NOMO-1 treated with DMSO at 0.1 percent for 48 hours (cell line): ENCODE results near the gene LSMEM2.

Experiments used
- DNase-seq: peaks from one replicate; lab custom pipeline; 2025; ENCODE audit not compliant: unreplicated experiment; lab: John Stamatoyannopoulos, UW

LSMEM2 gene

DNA sequence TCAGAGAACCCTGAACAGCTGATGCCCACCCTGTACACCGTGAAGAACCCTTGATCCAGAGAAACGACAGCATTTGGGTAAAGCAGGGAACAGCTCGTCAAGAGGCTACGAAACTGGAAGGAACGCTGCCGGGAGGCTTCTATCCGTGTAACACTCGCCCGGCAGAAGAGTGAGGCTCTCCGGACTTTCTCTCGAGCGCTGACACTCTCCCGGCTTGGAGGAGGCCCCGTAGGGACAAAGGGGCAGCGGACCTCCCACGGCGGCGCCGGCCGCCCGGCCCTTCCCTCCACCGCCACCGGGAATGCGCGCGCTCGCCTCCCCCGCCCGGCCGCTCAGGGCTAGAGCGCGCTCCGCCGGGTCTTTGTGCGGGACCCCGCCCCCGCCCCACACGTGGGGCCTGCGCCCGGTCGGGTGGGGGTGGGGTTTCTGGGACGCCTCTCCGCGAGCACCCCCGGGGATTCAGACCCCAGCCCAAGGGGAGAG, 42.0 kb downstream of the LSMEM2 start:
- peak; percentile 28 for DNase-seq

DNA sequence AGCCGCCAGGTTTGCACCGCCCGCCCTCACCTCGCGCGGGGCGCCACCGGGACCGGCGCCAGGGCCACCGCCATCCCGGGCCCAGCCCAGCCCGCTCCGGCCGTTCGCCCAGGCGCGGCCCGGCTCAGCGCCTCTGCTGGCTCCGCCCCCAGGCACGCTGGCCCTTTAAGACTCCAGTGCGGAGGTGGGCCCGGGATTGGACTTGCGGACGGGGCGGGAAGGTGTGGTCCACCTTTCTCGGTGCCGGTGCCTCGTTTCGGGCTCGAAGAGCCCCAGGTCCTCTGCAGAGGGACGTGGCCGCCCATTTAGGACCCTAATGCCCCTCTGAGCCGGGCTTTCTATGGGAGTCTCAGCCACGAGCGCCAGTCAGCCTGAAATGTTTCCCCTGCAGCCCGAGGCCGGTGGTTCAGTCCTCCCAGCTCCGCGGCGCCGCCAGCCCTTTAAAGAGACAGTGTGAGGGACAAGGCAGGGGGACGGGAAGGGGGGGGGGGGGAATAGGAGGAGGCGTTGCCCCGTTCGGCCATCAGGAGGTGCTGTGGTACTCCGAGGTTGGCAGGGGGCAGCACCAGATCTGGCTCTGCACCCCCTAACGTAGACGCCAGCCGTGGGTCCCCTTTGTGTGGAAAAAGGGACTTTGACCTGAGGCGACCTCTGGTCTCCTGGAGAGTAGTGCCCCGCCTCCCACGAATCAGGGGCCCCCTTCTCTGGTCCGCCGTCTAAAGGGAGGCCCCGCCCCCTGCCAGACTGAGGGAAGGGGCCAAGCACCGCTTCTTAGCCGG, 42.6 kb downstream of the LSMEM2 start:
- DNase-seq: peak; percentile 85

DNA sequence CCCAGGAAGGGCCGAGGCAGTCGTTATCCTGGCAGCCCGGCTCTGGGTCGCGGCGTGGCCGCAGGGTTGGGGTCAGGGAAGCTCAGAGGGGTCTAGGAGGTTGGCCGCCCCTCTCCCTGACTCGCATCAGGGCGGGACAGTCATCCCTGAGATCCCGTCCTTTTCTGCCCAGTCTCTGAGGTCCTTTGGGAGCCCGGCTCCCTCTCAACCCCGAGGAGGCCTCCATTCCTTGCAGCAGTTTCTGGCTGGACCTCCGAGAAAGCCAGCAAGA, 43.2 kb downstream of the LSMEM2 start:
- DNase-seq: no peak

DNA sequence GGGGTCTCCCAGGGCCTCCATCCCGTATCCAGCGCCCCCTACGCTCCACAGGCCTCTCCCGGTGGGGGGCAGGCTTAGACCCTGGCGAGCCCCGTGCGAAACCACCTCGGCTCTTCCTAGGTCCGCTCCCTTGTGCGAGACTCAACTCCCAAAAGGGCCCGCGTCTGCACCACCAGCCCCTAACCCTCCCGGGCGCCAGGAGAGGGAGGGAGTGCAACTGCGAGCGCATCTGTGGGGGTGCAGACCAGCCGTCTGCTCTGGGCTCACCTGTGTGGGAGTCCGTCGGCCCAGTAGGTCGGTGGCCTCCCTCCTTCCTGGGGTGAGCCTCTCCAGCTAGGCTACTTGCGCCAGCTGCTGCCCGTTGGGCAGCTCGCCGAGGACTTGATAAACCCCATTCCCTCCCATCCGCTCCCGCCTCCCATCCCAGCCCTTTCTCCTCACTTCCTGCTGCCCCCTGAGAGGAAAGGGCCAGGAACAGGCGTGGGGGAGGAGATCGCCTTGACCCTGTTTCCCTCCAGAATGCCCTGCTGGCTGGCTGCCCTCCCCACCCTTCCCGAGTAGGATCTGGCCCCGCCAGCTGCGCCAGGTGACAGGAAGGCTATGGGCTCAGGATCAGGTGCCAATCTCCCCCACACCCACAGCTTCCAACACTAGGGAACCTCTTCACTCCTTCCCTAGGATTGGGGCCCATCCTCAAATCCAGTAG, 43.7 kb downstream of the LSMEM2 start, which contains the start of gene HYAL2:
TSS of gene HYAL2 (minus strand) at position 360 of the 706 bp plus-strand sequence. CDS start 2,256 bp downstream, outside the sequence.
- no peak for DNase-seq

DNA sequence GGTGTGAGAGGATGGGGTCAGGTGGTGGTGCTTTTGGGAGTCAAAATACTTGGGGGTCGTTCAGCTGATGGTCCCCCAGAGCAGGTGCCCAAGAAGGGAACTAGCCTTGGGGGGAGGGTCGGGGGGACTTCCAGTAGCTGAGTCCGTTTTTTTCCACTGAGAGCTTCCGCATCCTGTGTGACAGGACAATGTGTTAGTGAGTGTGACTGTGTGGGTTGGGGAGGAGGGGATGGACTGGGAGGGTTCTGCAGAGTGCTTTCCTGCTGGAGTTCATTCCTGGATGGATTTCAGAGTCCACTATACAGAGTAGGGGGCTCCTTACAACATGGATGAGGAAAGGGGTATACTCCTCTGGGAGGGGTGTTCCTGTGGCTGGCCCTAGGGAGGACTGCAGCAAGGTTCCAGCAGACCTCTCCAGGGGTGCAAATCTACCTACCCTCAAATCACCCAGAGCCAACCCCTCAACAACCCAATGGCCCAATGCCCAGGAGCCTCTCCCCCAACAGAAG, 44.3 kb downstream of the LSMEM2 start:
- DNase-seq: no peak

DNA sequence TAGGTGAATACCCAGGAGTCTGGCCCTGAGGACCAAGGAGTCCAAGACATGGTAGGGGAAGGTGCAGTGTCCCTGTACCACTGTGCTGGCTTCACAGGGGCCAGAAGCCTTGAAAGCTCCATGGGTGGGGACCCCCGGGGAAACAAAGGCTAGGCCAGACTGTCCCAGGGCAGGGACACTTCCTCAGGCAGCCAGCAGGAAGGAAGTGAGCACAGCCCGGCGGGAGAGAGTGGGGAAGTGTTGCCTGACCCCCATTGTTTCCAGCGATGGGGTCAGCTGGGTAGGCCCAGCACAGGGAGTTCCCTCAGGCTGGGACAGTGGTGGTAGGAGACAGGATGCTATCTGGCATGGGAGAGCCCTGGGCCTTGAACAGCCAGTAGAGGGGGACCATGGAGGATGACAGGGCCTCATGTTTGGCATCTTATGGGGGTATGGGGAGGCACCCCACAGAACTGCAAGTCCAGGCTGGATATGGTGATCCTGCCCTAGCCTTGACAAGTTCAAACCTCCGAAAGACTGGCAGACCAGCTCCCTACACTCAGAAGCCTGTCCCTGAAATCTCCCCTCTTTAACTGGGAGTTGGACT, 44.8 kb downstream of the LSMEM2 start:
- DNase-seq: no peak

DNA sequence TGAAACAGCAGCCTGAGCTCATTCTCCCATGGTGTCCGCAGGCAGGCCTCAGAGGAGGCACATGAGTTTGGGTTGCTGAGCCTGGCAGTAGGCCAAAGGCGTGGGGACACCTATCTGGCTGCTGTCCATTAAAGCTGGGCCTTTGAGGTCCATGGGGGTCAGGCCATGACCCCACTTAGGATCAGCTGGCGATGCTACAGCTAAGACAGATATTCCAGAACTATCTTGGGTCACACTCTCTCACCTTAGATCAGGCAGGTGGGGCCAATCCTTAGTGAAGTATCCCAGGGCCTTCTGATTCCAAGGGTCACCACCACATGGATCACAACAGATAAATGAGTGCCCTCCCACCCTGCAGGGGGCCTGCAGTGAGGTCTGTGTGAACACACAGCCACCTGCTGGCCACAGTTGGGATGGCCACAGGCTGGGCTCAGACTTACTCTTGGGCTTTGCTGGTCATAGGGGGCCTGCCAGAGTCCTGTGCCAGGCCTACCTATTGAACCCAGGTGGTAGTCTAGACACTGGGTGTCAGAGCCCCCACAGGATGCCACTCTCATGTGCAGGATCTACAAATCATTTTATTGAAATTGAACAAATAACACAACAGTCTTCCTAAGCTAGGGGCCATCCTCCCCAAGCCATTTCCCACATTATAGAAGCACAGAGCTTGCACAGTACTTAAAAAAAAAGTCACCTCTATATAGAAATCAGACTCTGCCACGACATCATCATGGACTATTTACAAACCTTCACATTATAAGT, 45.6 kb downstream of the LSMEM2 start:
- peak; percentile 35 for DNase-seq

DNA sequence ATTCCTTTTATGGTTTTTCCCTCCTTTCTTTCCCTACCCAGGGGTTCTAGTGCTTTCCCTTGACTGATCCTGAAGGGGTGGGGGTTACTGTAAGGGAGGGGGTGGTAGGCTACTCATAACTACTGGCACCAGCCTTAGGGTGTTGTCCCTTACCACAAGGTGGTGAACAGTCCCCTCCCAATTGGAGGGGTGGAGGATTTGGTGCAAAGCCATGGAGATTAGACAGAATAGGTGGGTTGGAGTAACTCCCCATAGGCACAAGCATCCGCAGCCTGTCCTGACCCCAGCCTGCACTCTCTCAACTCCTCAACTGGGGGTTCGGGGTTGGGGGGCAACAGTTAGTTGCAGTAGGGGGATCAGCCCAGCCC, 46.2 kb downstream of the LSMEM2 start:
- DNase-seq: no peak

DNA sequence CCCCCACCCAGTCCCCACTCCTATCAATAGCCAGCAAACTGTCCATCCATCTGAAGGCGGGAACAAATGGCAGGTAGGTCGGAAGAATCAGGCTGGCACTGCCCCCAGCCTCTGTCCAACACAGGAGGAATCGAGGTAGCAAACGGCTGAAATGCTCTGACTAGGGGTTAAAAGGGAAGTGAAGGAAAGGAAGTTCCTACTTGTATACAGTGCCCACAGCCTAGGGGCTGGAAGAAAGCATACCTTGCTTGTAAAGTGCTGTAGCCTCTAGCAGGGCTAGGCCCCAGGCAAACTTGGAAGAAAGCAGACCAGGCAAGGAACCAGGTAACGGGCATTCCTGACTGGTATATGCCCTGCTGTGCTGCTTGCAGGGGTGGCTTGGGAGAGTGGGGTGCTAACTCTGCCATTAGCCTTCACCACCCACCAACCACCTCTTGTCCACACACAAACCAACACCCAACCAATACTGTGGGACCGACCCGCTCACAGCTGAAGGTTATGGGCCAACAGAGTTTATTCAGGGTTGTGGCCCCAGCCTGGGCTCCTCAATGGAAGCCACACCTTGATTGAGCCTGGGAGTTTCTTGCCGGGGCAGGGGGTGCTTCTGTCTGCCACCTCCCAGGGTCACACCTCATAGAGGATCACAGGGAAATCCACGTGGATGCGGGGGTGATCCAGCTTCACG, 46.8 kb downstream of the LSMEM2 start:
- DNase-seq: no peak

DNA sequence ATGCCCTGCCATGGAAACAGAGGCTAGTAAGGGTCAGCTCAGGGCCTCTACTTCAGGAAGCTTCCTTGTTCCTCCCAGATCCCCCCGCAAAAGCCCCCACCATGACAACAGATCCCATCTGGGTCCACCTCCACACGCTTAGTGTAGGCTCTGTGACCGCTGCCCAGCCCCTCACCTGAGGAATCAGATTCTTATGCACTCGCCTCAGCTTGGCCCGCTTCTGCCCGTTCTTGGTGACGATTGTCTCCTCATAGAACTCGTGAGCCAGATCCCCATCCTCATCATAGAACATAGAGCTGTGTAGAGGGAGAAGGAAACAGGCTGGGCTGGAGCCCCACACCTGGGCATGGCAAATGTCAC, 47.3 kb downstream of the LSMEM2 start:
- DNase-seq: no peak

DNA sequence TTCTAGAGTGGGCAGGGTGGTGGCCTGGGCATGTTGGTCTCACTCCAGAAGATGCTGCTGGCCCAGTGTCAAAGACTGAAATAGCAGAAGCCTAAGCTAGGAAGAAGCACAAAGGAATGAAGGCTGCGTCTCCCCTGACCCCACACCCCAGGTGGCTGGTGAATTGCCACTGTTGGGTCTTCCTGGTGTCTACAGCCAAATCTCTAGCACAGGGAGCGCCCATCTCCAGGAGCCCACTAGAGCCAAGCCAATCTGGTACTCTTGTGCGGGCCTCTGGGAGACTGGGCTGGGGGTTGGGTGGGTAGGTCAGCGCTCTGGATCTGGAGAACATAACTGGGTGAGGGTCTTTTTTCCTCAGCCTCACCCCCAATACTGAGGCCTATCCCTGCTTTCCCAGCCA, 48.2 kb downstream of the LSMEM2 start:
- DNase-seq: no peak

DNA sequence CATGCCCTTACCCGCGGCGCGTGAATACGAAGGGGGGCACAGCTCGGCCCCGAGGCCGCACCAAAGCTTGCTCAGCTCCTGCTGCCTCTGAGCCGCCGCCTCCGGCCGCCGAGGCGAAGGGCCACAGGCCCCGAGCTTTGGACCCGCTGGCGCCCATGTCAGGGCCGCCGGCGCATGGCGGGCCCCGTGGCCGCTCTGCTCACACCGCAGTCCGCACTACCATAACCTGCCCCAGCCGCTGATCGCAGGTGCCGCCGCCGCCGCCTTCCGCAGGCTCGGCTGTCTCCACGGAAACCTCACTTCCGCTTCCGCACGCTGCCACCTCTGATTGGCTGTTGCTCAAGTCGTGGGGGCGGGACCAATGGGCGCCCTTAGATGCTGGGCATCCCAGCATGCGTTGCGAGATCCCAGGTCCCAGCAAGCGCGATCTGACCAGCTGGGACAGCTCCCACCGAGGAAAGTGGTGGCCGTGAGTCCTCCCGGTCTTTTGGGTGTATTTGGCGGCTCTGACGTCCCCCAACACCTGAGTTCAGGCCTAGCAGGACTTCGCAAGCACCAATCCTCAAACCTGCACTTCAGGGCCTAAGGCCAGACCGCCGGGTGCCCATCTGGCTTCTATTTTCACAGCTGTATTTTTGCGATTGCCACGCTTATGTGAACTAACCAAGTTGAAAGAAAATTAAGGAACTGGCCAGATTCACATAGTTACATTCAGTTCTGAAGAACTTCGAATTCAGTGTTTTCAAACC, 49.2 kb downstream of the LSMEM2 start, which contains the start of gene TUSC2:
TSS of gene TUSC2 (minus strand) at position 281 of the 749 bp plus-strand sequence. CDS start at position 157, 124 bp downstream.
- peak; percentile 97 for DNase-seq

DNA sequence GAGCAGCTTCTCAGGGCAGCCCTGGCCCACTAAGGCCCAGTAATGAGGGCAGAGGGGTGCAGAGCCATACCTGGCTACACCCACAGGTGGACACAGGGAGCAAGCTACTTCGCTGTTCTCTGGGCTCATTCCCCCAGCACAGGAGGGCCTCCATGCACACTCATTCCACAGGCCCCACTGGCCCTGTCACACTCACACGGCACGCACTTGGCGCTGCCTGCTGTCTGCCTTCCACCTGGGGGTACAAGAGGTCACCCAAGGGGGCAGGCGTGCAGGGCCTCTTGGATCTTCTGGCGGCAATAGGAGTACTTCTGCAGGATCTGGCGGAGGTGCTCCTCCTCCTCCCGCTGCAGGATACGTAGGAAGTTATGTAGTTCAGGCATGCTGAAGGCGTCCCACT, 51.4 kb downstream of the LSMEM2 start:
- DNase-seq: no peak

DNA sequence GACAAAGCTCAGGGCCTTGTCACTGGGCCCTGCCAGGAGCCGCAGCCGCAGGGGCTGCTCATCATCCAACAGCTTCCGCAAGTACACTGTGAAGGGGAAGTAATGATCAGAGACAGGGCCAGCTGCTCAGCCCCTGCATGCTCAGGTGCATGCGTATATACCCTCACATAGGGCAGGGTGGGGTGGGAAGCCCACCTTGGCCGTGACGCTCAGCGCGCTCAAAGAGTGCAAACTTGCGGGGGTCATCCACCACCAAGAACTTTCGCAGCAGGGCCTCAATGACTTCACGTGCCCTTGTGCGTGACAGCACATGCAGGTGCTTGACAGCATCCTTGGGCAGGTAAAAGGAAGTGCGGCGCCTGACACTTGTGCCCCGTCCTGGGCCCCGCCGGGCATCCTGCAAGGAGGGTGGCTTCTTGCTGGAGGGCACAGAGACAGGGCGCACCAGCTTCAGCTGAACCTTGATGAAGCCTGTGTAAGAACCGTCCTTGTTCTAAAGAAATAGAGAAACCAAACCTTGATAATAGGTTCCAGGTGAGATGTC, 52.5 kb downstream of the LSMEM2 start:
- DNase-seq: no peak

DNA sequence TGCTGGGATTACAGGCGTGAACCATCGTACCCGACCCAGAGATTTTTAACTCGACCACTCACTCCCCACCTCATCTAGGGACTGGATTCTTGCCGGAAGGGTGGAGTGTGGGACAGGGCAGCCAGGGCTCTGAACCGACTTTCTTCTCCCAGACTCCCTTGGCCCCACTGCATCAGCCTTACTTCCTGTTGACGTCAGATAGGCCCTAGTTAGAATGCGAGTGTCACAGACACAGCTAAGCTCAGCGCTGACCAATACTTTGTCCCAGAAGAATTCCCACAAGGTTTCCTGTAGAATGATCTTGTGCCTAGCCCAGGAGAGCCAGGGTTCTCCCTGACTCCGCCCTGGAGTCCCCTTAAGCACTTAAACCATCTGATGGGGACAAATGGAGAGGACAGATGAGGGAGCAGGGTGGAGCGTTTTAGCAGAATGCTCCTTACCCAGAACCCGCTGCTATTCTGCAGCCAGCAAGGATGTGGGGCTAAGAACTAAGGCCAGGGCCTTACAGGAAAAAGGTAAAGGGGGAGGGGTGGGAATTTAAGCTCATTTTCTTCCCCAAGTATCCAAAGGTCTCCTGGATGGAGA, 54.9 kb downstream of the LSMEM2 start:
- DNase-seq: no peak

DNA sequence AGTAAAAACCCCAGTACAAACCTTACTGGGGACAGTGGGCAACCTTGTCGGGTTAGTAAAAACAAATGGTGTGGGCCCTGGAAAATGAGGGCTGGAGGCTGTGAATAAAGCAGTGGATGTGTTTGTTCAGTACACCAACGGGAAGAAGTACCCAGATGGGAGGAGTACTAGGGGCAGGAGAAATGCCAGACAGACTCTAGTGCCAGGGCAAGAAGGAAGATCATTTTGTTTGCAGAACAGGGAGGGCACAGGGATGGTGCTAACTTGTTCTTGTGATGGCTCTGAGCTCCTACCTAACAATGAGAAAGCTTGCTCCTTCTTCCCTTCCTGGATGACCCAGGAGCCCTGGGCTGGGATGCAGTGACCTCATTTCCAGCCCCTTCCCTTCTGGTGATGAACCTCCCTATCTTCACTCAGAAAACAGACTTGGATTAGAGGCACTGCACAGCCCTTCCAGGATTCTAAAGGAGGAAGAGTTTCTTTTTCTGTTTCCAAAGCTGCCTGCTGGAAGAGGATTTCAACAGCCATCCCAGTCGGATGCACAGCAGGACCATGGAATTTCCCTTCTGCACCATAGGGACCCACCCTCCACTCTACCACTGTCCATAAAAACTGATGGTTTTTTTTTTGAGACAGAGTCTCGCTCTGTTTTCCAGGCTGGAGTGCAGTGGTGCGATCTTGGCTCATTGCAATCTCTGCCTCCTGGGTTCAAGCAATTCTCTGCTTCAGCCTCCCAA, 55.6 kb downstream of the LSMEM2 start:
- no peak for DNase-seq

DNA sequence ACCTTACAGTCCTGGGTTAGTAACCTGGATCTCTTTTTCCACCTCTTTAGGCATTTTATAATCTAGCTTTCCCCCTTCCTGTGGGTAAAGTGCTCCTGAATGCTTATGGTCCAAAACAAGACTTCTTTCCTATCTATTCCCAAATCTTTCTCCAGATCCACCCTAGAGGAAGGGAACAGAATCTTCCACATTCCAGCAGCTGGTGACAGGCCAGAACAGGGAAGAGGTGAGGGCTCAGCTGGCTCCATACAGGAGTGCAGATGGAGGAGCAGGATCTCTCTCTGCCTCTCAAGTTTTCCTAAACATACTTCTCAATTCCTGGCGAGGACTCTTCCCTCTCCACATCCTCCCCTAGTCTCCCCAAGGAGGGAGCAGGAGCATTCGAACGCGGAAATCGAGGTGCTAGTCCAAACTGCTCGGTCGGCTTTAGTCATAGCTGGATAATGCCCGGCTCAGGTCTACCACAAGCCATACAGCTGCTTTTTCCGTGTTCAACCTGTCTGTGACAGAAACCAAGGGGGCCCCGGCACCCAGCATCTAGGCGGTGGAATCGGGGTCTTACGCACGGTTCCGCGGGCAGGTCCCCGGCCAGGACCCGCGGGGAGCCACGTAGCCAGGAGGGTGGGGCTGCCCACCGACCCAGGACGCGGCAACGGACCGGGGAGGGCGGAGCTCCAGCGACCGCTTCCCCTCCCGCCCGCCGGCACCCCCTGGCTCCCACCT, 57.7 kb downstream of the LSMEM2 start:
- DNase-seq: no peak
